VCaP (cell line): Measurements from ENCODE around the gene TSPAN32.
"Not testable (repeated sequence)": the region's sequence is repeated elsewhere in the genome, so short reads cannot be mapped to it uniquely, and the experiment has no call there.

Experiments
- H3K27ac ChIP-seq: fragments of 450-650 bp; 2 replicates; pipeline ENCODE4 v1.5.1; 2017
- CTCF ChIP-seq: fragments of 450-650 bp; conservative IDR thresholded peaks from 2 replicates; pipeline ENCODE4 v1.5.1; 2017; ENCODE audit warnings: mild to moderate bottlenecking, moderate library complexity

TSPAN32 gene

GRCh38 chr11:2280208-2280607 lies 21.6 kb upstream of the TSPAN32 start:
- TF ChIP-seq CTCF, result no peak
- H3K27ac ChIP-seq, result no peak overlapping the region

GRCh38 chr11:2286350-2286749 lies 15.5 kb upstream of the TSPAN32 start:
- not testable (repeated sequence) for H3K27ac ChIP-seq

- no peak overlapping the region for H3K27ac ChIP-seq
- no peak for TF ChIP-seq CTCF
Measured at GRCh38 chr11:2287091-2287490, 14.7 kb upstream of the TSPAN32 start.

GRCh38 chr11:2289350-2289749 lies 12.5 kb upstream of the TSPAN32 start:
- H3K27ac ChIP-seq, result no peak overlapping the region
- no peak for TF ChIP-seq CTCF

GRCh38 chr11:2289859-2290258 lies 12.0 kb upstream of the TSPAN32 start:
- peak overlapping the region; percentile 15; the same call in 1 of the 2 replicates for H3K27ac ChIP-seq
- no peak for TF ChIP-seq CTCF

GRCh38 chr11:2290351-2290841 lies 11.4 kb upstream of the TSPAN32 start:
- peak overlapping the region; percentile 15; the same call in 1 of the 2 replicates for H3K27ac ChIP-seq
- no peak for TF ChIP-seq CTCF

GRCh38 chr11:2293531-2293971 lies 8.3 kb upstream of the TSPAN32 start:
- no peak overlapping the region for H3K27ac ChIP-seq
- TF ChIP-seq CTCF, result no peak

GRCh38 chr11:2293984-2294925 lies 7.6 kb upstream of the TSPAN32 start:
- H3K27ac ChIP-seq, result no peak overlapping the region
- TF ChIP-seq CTCF, result no peak
